Body of pancreas (tissue), 4 donors: ENCODE data around the gene UFSP2.

Experiments used
- POLR2A ChIP-seq, 3 donors: fragments of 450-650 bp; IDR thresholded peaks; one replicate each; pipeline ENCODE4 v1.6.1; 2016; ENCODE audit warnings: antibody characterized with exemption in 3 of 3, mild to moderate bottlenecking in 2 of 3
- TF ChIP-seq, protein P1 (sequence below), 7 experiments: fragments of 450-650 bp in 4 of 7; fragments of 200-600 bp in 3 of 7; sonication (generic) in 3 of 7; IDR thresholded peaks; one replicate each; pipeline ENCODE4 v1.5.1; 2016 to 2019; ENCODE audit warnings: antibody characterized with exemption in 7 of 7

DNA sequence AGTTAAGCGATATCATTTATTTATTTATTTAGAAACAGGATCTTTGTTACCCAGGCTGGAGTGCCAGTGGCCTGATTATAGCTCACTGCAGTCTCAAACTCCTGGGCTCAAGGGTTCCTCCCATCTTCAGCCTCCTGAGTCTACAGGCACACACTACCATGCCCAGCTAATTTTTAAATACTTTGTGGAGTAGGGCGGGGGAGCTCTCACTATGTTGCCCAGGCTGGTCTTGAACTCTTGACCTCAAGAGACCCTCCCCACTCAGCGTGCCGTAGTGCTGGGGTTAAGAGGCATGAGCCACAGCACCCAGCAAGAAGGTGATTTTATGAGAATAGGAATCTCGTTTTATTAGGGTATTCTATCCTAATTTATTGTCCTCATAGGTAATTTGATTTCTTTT is 3.9 kb upstream of the UFSP2 start:
- TF ChIP-seq, protein P1, sequence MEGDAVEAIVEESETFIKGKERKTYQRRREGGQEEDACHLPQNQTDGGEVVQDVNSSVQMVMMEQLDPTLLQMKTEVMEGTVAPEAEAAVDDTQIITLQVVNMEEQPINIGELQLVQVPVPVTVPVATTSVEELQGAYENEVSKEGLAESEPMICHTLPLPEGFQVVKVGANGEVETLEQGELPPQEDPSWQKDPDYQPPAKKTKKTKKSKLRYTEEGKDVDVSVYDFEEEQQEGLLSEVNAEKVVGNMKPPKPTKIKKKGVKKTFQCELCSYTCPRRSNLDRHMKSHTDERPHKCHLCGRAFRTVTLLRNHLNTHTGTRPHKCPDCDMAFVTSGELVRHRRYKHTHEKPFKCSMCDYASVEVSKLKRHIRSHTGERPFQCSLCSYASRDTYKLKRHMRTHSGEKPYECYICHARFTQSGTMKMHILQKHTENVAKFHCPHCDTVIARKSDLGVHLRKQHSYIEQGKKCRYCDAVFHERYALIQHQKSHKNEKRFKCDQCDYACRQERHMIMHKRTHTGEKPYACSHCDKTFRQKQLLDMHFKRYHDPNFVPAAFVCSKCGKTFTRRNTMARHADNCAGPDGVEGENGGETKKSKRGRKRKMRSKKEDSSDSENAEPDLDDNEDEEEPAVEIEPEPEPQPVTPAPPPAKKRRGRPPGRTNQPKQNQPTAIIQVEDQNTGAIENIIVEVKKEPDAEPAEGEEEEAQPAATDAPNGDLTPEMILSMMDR (IDR thresholded peaks at IDR 0.05) = no peak
- TF ChIP-seq POLR2A (IDR thresholded peaks at IDR 0.05) = no peak
